Lung (tissue), 12 donors: Measurements from ENCODE around the gene GYG1. TPM values are rescaled to one million over a fixed set of nuclear protein-coding genes. Genes with fewer than 3 reads are reported as not detected.
A peak's percentile ranks its signal among the peaks of the same experiment; 100 is the strongest.

Experiments
- ATAC-seq: fragments of 200-7000 bp; cut with Tn5 transposase; one replicate; pipeline ENCODE4 v1.9.1; 2020; ENCODE audit warnings: moderate number of reproducible peaks; ENCODE audit not compliant: insufficient read depth, low FRiP score
- DNase-seq, 3 donors: peaks; one replicate each; pipeline ENCODE4 v3.0.0-alpha.2; 2013 to 2017
- H3K27ac ChIP-seq, 2 donors: one replicate each; pipeline ENCODE4 v1.5.1; 2013; ENCODE audit warnings: mild to moderate bottlenecking in 2 of 2, moderate library complexity in 2 of 2, control low read depth in 1 of 2, inconsistent platforms in 1 of 2, low read depth in 1 of 2, low read length in 1 of 2
- H3K27me3 ChIP-seq, 3 donors: one replicate each; pipeline ENCODE4 v1.5.1; 2013; ENCODE audit warnings: low read length in 2 of 3; ENCODE audit not compliant: control insufficient read depth in 3 of 3, insufficient read depth in 3 of 3
- H3K36me3 ChIP-seq, 4 donors: one replicate each; pipeline ENCODE4 v1.5.1; 2013; ENCODE audit warnings: low read length in 4 of 4, mild to moderate bottlenecking in 1 of 4, moderate library complexity in 1 of 4; ENCODE audit not compliant: control insufficient read depth in 4 of 4, insufficient read depth in 4 of 4
- H3K4me1 ChIP-seq, 5 donors: one replicate each; pipeline ENCODE4 v1.5.1; 2013; ENCODE audit warnings: low read length in 5 of 5, mild to moderate bottlenecking in 2 of 5, moderate library complexity in 1 of 5; ENCODE audit not compliant: control insufficient read depth in 5 of 5, insufficient read depth in 5 of 5
- H3K4me3 ChIP-seq: one replicate; pipeline ENCODE4 v1.5.1; 2013; ENCODE audit warnings: mild to moderate bottlenecking, control low read depth, moderate library complexity
- H3K9ac ChIP-seq, 2 donors: one replicate each; pipeline ENCODE4 v1.5.1; 2013; ENCODE audit warnings: low read length in 2 of 2, control low read depth in 1 of 2; ENCODE audit not compliant: insufficient read depth in 1 of 2
- H3K9me3 ChIP-seq, 4 donors: one replicate each; pipeline ENCODE4 v1.5.1; 2013; ENCODE audit warnings: low read length in 3 of 4, mild to moderate bottlenecking in 1 of 4, moderate library complexity in 1 of 4; ENCODE audit not compliant: control insufficient read depth in 4 of 4, insufficient read depth in 3 of 4
- WGBS, 2 donors: extraction: QIAGEN DNeasy Blood & Tissue Kit; methylation state at CpG; one replicate each; pipeline ENCODE4 v1.1.7; 2013; 5-methylcytosine and 5-hydroxymethylcytosine counted together
- polyA plus RNA-seq, 2 donors: library from polyadenylated mRNA; stranded (reverse); fragments of 200-250 nt; gene quantifications; one replicate each; pipeline ENCODE4 v1.2.1, GENCODE V29; 2013
- total RNA-seq, 2 donors: library from RNA; depleted of rRNA in 1 of 2; stranded (reverse); fragments of >200 nt in 1 of 2; gene quantifications; one replicate each; pipeline ENCODE4 v1.2.1, GENCODE V29; 2014 to 2021
- TF ChIP-seq, protein P1 (sequence below): IDR thresholded peaks from 2 replicates; pipeline ENCODE4 v1.5.1; 2012; ENCODE audit warnings: mild to moderate bottlenecking; ENCODE audit errors: control extremely low read depth, extremely low read depth
- donor health status: control.
- donor health status: control.
- donor health status: Bipolar disorder and iron deficiency.
- donor health status: healthy.
- donor health status: DM: yes; HTN: yes; CAD: no.

Gene GYG1
- total and polyA plus RNA-seq, 4 donors, result 23.2 to 115 (median 60.2) TPM

- H3K27ac ChIP-seq, result no peak overlapping the region
- no peaks in the 10 kb centered on the region for H3K36me3 ChIP-seq
- H3K27me3 ChIP-seq, result no peaks in the 10 kb centered on the region
- DNase-seq (peak in 2 of 3 donors; percentile 21 to 35), ATAC-seq (no peak)
- WGBS, 2 donors, result 55 to 64% methylated on average over 2 of the region's 2 CpGs
- H3K9ac ChIP-seq, result no peak overlapping the region
- TF ChIP-seq, protein P1, sequence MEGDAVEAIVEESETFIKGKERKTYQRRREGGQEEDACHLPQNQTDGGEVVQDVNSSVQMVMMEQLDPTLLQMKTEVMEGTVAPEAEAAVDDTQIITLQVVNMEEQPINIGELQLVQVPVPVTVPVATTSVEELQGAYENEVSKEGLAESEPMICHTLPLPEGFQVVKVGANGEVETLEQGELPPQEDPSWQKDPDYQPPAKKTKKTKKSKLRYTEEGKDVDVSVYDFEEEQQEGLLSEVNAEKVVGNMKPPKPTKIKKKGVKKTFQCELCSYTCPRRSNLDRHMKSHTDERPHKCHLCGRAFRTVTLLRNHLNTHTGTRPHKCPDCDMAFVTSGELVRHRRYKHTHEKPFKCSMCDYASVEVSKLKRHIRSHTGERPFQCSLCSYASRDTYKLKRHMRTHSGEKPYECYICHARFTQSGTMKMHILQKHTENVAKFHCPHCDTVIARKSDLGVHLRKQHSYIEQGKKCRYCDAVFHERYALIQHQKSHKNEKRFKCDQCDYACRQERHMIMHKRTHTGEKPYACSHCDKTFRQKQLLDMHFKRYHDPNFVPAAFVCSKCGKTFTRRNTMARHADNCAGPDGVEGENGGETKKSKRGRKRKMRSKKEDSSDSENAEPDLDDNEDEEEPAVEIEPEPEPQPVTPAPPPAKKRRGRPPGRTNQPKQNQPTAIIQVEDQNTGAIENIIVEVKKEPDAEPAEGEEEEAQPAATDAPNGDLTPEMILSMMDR, result no peak
- peaks cover 0 to 22% (median 7%) of the 10 kb centered on the region in 5 donors for H3K4me1 ChIP-seq
- no peak overlapping the region for H3K4me3 ChIP-seq
- H3K9me3 ChIP-seq, result no peaks in the 10 kb centered on the region
Measured at GRCh38 chr3:148957586-148957985, 33.8 kb upstream of the GYG1 start.

DNA sequence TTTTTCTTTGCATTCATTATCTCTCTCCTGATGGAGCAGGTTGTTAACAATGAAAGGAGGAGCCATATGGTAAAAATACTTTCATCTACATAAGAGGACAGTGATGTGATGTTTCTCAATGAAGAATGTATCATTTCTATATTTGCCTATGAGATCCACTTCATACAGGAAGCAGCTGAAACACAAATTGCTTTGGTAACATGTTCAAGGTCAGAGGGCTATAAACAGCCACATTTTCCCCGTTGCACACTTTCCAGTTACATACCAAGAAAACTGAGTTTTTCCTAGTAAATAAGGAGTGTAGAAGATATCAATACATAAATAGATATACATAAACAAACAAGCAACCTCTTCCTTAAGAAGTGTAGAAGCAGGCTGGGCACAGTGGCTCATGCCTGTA, 32.6 kb upstream of the GYG1 start:
- Histone ChIP-seq H3K4me1 (peaks cover 0 to 20% (median 7%) of the 10 kb centered on the region in 5 donors), H3K9ac (no peak overlapping the region), H3K9me3 (no peaks in the 10 kb centered on the region), H3K27me3 (no peaks in the 10 kb centered on the region), H3K4me3 (no peak overlapping the region), H3K27ac (no peak overlapping the region), H3K36me3 (no peaks in the 10 kb centered on the region)
- TF ChIP-seq, protein P1, result no peak
- DNase-seq, result peak; percentile 33 to 79 (median 61)
- no peak for ATAC-seq
- 46 to 59% methylated on average over 1 of the region's 1 CpG for whole genome bisulfite sequencing, 2 donors

DNA sequence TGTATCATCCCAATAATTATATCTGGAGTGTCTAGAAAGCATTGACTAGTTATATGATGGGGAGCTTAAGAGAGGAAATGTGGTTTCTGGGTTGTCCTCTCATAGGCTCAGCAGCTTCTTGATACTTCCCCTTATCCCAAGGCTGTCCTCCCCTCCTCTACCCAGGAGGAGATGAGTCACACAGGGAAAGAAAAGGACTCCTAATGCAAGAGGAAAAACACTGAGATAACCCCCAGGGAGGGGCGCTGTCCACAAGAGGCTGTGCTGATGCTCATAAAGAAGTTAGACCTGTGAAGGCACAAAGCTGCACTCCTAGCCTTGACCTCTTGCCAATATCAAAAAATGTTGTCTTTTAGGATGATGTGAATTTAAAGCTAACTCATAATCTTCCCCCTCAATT, 28.8 kb upstream of the GYG1 start:
- peak; percentile 58 for ATAC-seq
- no peaks in the 10 kb centered on the region for H3K9me3 ChIP-seq
- peak in 1 of 3 donors; percentile 43 for DNase-seq
- 67 to 75% methylated on average over 1 of the region's 1 CpG for WGBS, 2 donors
- no peaks in the 10 kb centered on the region for H3K27me3 ChIP-seq
- H3K9ac ChIP-seq, result no peak overlapping the region
- H3K4me3 ChIP-seq, result no peak overlapping the region
- H3K36me3 ChIP-seq, result no peaks in the 10 kb centered on the region
- TF ChIP-seq, protein P1, result no peak
- peaks cover 0 to 18% (median 0%) of the 10 kb centered on the region in 5 donors for H3K4me1 ChIP-seq
- no peak overlapping the region for H3K27ac ChIP-seq

DNA sequence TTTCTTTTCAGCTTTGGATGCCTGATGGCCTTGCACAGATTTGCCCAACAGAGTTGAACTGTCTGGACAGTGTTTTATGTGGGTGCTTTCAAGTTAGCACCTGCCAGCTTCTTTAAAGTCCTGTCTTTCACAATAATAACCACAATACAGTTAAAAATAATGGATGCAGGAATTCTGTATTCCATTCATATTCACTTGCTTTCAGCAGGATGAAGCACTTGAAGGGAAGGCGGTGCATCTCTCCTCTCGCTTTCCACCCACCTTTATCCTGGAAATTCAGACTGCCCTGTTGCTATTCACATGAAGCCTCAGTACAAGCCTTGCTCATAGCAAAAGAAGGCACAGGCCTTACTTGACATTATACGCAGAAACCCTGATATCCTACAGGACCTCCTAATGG, 26.5 kb upstream of the GYG1 start:
- Histone ChIP-seq H3K9ac (no peak overlapping the region), H3K36me3 (no peaks in the 10 kb centered on the region), H3K9me3 (no peaks in the 10 kb centered on the region), H3K4me3 (no peak overlapping the region), H3K4me1 (peaks cover 0 to 29% (median 0%) of the 10 kb centered on the region in 5 donors), H3K27ac (no peak overlapping the region), H3K27me3 (no peaks in the 10 kb centered on the region)
- no peak for ATAC-seq
- WGBS, 2 donors, result 93 to 96% methylated on average over 3 of the region's 3 CpGs
- DNase-seq, result no peak
- TF ChIP-seq, protein P1, result no peak
